K562 treated with DMSO at 1 percent for 48 hours (cell line): Measurements from ENCODE around the gene GIPC3. TPM values are rescaled to one million over a fixed set of nuclear protein-coding genes. Genes with fewer than 3 reads are reported as not detected.

Experiments used
- total RNA-seq: library from RNA; unstranded; fragments of 300-600 nt; gene quantifications from 2 replicates; pipeline ENCODE4 v1.2.3, GENCODE V29; 2022; ENCODE audit warnings: low replicate concordance; ENCODE audit errors: extremely low read depth

GIPC3 gene, protein sequence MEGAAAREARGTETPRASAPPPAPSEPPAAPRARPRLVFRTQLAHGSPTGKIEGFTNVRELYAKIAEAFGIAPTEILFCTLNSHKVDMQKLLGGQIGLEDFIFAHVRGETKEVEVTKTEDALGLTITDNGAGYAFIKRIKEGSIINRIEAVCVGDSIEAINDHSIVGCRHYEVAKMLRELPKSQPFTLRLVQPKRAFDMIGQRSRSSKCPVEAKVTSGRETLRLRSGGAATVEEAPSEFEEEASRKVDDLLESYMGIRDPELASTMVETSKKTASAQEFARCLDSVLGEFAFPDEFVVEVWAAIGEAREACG
- not detected in 2 replicates for total RNA-seq

GRCh38 chr19:3585301-3586126, at the start of gene GIPC3:
TSS of gene GIPC3 (plus strand) at chr19:3585478. CDS start at chr19:3585598, 120 bp downstream.

GRCh38 chr19:3538965-3539755, 46.1 kb upstream of the GIPC3 start, which contains the start of gene TEKTIP1:
TSS of gene TEKTIP1 (plus strand) at chr19:3539174. CDS start at chr19:3539178, 4 bp downstream.

GRCh38 chr19:3557461-3558248, 27.6 kb upstream of the GIPC3 start, which contains the start of gene MFSD12:
TSS of gene MFSD12 (minus strand) at chr19:3557586. CDS start at chr19:3557403, 183 bp downstream.

DNA sequence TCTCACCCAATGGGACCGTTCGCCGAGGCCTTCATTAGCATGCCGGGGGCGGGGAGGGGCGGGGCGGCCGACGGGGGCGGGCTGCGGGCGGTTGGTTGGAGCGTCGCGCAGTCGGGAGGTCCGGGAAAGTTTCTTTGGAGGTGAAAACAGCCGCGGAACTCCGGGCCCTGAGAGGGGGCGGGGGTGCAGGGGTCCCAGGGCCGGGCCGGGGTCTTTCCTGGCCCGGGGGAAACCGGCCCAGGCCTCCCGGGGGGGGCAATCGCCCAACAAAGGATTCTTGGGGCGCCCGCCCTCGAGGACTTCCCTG, 12.5 kb upstream of the GIPC3 start, which contains the start of gene HMG20B:
Gene HMG20B, plus strand, starts transcription at position 90 of the 307 bp plus-strand sequence. CDS start 366 bp downstream, outside the sequence.

DNA sequence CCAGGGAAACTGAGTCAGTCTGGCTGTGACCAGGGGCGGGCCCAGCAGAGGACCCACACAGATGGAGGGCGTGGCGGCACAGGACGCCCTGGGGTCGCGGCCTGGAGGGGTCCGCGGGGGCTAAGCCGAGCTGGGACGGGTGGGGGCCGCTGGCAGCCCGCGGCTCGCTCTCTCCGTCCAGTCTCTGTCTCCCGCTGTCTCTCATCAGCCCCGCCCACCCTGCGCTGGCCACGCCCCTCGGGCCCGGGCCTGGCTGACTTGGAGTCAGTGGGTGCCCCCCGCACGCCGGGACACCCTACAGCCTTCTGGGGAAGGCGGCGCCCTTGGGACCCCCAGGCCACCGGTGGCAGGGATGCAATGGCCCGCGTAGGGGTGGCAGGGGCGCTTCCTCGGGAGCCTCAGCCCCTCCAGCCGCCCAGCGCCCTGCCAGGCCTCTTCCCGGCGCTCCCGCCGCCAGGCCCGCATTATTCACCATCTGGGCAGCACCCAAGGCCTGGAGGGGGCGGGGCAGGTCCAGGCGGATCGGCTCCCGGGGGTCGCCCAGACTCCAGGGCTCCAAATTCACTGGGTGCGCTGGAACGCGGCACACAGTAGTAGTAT, 21.5 kb downstream of the GIPC3 start, which contains the start of gene TBXA2R:
Gene TBXA2R, minus strand, starts transcription at position 186 of the 600 bp plus-strand sequence. CDS start 6,241 bp downstream, outside the sequence.

DNA sequence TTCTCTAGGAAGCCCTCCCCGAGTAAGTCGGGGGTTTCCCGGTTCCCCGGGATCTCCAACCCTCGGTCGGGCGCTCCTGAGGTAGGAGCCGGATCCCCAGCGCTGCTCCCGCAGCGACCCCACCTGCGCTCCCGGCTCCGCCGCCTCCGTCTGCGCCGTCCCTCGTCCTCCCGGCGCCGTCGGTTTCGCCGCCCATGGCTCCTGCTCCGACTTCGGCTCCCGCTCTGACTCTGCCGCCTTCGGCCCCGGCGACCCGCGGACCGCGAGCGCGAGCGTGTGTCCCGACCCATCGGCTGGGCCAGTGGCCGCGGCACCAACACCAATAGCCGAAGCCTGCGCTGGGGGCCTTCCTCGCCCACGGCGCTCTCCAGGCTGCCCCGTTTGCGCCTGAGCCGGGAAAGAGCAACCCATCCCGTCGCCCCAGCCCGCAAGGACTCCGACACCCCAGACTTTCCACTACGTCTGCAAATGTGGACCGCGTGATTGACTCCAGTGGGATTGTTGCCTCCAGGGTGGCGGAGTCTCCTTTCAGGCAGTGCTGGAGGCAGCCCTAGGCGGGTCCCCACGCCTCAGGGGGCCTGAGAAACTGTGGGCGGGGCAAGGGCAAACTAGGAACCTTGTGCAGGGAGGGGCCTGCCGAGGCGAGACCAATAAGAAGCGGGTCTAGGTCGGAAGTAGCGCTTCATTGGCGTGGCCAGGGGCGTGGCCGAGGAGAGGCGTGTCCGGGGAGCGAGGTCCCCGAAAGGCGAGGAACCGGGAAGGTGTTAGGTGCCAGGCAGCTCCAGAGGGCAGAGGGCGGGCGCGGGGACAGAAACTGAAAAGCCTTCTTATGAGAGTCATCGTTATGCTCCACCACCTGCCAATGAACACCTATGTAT, 41.4 kb downstream of the GIPC3 start, which contains the start of gene CACTIN:
Gene CACTIN, minus strand, starts transcription at position 318 of the 878 bp plus-strand sequence. Its CDS starts 28 bp downstream, at position 290.

Other genes starting within 250 kb of the GIPC3 start
- not detected in 2 replicates for gene NFIC, start 218.9 kb upstream of the GIPC3 start, total RNA-seq
- gene SMIM24, start 105.0 kb upstream of the GIPC3 start, total RNA-seq, result not detected in 2 replicates
- gene SMIM44, start 102.0 kb upstream of the GIPC3 start, total RNA-seq, result not detected in 2 replicates
- gene DOHH, start 84.8 kb upstream of the GIPC3 start, total RNA-seq, result not detected in 2 replicates
- gene FZR1, start 79.2 kb upstream of the GIPC3 start, total RNA-seq, result not detected in 2 replicates
- gene TEKTIP1, start 46.3 kb upstream of the GIPC3 start, total RNA-seq, result not detected in 2 replicates
- not detected in 2 replicates for gene MFSD12, start 27.9 kb upstream of the GIPC3 start, total RNA-seq
- gene HMG20B, start 12.5 kb upstream of the GIPC3 start, total RNA-seq, result not detected in 2 replicates
- not detected in 2 replicates for gene TBXA2R, start 21.4 kb downstream of the GIPC3 start, total RNA-seq
- not detected in 2 replicates for gene CACTIN, start 41.3 kb downstream of the GIPC3 start, total RNA-seq
- gene PIP5K1C, start 115.0 kb downstream of the GIPC3 start, total RNA-seq, result not detected in 2 replicates
- gene TJP3, start 122.9 kb downstream of the GIPC3 start, total RNA-seq, result not detected in 2 replicates
- not detected in 2 replicates for gene APBA3, start 176.2 kb downstream of the GIPC3 start, total RNA-seq
- not detected in 2 replicates for gene MRPL54, start 177.2 kb downstream of the GIPC3 start, total RNA-seq
- gene RAX2, start 186.8 kb downstream of the GIPC3 start, total RNA-seq, result not detected in 2 replicates
- not detected in 2 replicates for gene MATK, start 200.9 kb downstream of the GIPC3 start, total RNA-seq